NCI-H1417 (cell line): ENCODE results near the gene ITGA6.

ENCODE experiments used
- DNase-seq, 3 experiments: peaks; one replicate each; lab custom pipeline; 2025; lab: John Stamatoyannopoulos, UW

ITGA6 gene

DNA sequence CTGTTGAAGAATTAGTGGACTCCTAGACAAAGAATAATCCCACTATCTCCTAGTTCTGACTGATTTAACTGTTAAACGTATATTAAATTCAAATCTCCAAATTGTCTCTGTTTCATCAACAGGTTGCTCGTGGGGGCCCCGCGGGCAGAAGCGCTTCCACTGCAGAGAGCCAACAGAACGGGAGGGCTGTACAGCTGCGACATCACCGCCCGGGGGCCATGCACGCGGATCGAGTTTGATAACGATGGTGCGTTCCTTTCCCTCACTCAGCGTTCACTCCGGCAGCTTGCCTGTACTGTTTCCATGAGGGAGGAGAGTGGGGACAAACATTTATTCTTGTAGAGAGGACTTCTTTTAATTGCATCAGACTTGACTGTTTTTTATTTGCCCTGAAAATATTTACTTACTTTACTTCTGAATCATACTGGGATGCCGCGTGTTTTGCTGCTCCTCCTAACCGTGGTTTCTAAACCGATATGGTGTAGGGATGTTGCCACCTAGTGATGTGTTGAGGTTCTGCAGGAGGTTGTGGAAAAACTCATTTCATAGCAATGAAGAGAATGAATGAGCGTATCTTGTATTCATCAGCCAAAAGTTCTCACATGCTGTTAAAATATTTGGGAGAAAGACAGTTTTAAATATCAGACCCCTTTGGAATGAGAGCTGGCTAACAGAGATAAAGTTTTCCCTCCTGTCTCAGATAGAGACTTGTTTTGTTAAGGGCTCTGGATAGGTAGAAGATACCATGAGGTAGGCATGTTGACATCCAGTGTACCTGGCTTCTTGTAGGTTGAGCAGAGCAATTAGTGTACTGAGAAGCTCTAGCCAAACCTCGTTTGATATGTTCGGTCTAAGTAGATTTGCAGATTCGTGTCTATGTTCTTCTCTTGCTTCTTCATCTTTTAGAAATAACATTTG, 38.3 kb downstream of the ITGA6 start:
- DNase-seq = peak; percentile 54 to 80 (median 63)

DNA sequence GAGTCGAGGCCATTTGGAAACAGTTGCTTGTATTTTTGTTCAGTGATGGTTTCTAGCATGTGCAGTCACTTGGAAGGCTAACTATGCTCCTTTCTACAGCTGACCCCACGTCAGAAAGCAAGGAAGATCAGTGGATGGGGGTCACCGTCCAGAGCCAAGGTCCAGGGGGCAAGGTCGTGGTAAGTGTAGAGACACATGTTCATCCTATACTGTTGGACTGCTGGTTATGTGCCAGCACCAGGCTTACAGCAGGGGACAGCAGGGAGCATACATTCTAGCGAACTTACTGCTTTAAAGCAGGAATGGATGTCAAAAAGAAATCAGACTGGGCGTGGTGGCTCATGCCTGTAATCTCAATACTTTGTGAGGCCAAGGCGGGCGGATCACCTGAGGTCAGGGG, 40.0 kb downstream of the ITGA6 start:
- DNase-seq = no peak

DNA sequence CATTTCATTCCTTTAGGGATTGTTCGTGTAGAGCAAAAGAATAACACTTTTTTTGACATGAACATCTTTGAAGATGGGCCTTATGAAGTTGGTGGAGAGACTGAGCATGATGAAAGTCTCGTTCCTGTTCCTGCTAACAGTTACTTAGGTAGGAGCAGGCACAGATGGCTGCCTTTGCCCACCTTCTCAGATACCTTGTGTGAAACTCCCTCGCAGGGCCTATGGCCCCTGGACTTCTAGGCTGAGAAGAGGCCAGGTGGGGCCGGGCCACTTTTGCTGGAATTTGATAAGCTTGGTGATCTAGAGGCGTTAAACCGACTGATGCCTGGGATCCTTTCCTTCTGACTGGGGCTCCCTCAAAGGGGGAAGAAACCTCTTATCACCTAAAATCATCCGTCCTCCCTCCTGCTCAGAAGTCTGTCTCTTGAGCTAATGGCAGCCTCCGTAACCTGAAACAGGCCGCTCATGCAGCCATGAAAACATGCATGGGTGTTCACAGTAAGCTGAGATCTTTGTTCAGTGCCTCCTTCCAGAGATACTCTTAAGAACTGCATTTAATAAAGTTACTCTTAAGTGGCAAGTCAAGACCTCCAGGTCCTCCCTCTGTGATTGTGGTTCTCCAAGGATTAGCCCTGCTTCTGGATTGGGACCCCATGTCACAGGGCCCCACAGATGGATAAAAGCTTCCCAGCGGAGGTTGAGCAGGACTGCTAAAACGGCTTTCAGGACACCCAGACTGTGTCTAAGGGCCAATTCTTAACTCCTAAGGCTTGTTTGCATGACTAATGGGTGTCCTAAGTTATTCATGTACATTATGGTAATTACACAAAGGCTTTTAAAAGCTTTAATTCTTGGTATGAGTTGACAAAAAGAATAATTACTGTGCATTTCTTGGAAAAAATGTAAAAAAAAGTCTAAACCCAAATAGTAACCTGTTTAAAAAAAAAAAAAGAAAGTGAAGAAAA, 43.9 kb downstream of the ITGA6 start:
- DNase-seq = no peak

DNA sequence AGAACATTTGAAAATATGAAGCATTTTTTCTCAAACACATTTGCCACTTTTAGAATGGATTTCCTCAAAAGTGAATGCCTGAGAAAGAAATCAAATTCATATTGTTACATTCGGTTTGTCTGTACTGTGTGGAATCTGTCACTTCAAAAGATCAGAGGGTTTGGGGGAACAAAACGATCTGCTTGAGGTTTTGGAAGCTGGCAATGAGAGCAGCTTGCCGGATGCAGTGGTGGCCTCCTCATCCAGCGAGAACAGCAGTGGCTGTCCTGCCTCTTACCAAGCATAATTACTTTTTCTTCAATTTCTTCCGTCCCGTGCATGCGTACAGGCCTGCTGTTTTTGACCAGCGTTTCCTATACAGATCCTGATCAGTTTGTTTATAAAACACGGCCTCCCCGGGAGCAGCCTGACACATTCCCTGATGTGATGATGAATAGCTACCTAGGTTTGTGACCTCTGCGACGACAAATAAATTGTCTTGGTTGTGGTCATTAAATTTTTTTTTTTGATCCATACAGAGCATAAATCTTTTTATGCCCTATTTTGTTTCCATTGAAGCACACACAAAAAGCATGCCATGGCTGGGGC, 45.2 kb downstream of the ITGA6 start:
- DNase-seq = peak in 1 of 3 experiments; percentile 0

DNA sequence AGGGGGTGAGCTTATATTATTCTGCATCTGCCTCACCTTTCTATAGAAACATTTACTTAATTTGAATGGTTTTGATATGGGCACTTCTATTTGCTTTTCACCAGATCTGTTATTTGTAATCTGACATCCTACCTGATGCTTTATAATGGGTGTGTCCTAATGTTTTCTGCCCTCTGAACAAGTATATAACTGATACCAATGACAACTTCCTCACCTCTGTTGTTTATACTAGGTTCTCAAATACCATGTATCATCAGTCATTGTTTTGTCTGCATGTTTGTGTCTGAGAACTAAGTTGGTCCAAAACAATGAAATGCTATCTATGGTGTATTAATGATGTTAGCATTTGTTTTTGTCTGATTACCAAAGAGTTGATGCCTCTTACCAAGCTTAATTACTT, 45.8 kb downstream of the ITGA6 start:
- DNase-seq = no peak

DNA sequence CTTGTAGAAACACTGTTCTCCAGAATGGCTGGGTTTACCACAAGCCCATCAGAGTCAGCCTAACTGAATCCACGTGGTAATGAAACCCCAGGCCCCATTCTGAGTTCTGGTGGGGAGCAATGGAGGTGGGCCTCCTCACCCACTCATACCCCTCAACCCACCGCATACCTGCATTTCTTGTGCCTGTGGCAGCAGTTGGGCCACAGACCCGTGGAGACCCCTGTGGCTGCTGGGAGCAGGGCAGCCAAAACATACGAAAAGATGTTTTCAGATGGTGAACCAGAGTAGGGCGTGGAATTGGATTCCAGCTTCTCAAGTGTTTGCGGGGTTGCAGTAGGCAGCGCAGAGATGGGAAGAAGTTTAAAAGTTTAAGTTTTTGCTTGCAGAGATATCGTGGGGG, 51.0 kb downstream of the ITGA6 start:
- no peak for DNase-seq

DNA sequence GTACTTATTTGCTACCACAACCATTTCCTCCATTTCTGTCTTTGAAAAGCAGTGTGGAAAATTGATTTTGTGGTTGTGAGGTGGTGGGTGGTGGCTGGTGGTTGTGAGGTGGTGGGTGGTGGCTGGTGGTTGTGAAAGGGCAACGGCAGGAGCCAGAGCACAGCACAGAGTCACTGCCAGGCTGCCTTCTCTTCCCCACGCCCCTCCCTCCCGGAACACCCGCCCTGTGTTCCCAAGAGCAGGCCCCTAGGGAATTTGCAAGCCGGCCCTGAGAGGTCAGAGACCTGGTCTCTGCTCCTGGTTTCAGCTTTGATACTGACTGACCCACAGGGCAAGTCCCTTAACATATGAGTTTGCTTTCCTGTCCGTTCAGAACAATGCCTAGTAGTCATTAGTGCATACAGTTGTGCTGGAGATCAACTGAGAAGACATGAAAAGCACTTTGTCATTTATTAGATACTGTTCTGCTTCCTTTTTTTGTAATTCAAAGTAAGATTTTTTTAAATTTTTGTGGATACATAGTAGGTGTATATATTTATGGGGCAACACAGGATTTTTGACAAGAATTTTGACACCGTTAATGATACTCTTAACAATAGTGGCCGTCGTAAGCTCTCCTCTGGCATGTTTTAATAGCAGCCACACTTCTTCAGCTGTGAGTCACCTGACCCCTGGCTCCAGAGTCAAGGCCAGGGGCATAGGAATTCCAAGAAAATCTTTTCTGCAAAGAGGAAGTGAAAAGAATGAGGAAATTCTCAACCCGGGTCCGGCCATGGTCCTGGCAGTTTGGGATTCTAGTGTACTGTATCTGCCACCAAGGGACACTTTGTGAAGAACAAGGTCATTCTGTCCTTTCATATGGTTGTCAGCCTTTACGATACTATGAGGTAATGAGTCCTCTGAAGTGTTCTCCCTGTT, 53.2 kb downstream of the ITGA6 start:
- no peak for DNase-seq

DNA sequence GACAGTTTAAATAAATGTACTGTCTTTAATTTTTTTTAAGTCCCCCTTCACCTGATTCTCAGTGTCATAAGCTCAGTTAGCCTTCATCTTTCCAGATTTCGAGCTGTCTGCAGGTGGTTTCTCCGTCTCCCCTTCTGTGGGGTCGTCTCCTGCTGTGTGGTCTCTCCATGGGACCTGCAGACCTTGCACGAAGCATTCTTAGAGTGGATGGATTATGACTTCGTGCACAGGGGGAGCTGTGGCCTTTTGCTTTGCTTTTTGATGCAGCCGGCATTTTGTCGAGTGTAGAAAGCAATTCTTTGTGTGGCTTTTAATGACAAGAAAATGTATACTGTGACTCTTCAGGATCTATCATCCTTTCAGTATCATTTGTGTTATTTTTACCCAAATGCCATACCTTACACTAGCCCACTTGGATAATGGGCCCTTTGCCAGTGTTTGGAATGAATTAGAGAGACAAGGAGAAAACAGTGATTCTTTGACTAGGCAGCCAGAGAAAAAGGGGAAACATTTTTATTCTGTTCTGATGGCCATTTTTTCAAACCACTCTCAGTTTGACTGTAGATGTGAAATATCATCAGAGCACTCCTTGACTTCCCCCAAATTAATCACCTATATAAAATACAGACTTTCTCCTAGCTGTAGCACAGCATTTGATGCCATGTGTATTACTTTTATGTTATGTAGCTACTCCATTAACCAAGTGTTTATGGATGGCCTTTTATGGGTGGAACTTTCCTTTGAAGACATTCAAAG, 54.3 kb downstream of the ITGA6 start:
- no peak for DNase-seq

DNA sequence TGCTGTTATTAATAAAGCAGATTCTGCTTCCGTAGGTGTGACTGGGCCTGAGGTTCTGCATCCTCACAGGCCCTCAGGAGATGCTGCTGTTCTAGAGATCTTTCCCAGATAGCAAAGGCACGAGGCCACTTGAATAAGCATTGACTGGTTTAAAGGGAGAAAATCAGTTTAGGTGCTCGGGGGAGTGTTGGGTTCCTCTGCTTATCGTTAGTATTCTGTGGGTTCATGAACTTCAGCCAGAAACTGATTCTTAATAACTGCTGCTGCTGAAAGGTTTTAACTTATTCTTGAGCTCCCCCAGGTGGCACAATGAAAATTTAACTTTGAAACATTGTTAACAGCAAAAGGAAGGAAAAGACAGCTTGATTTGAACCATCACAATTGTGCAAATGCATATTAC, 56.9 kb downstream of the ITGA6 start:
- DNase-seq = peak in 1 of 3 experiments; percentile 3

DNA sequence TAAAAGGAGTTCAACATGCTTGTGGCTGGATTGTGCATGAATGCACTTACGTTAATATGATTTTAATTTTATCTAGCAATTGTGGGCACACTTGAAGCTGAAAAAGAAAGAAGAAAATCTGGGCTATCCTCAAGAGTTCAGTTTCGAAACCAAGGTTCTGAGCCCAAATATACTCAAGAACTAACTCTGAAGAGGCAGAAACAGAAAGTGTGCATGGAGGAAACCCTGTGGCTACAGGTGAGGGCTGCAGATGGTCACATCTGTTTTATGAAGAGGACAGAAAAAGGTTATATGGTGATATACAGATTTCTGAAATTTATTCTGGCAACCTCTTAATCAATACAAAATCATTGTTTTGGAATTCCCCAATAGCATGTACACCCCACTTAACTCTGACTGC, 57.3 kb downstream of the ITGA6 start:
- no peak for DNase-seq

DNA sequence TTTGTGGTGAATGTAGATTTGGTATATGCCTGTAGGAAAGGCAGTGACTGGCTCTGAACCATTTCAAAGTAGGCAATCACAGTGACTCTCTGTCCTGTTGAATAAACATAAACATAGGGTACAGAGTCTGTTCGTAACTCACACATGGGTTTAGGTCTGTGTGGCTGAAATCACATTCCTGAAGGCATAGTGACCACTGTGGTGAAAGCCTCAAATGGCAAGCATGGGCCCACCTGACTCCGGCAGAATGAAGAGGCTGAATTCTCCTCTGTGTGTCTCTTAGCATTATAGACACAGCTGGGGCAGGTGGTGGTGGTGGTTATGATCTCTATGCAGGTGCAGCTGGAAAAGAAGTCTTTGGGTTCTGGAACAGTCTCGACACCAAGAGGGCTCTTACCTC, 61.2 kb downstream of the ITGA6 start:
- no peak for DNase-seq

DNA sequence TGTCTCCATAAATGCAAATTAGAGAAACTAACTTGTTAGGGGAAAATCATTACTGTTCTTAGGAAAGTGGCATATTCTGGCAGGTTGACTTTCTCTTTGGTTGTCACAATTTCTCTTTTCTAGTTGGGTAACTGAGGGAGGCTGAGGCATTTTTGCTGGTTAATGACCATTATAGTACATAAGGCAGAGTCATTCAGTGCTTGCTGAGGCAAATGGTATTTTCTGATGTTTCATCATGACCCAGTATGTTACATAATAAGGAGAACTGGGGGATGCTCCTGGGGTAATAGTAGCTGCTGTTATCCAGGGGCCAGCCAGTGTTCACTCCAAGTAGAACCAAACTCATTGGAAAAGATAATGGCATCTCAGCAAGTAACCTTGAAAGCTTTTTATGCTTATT, 62.3 kb downstream of the ITGA6 start:
- no peak for DNase-seq

DNA sequence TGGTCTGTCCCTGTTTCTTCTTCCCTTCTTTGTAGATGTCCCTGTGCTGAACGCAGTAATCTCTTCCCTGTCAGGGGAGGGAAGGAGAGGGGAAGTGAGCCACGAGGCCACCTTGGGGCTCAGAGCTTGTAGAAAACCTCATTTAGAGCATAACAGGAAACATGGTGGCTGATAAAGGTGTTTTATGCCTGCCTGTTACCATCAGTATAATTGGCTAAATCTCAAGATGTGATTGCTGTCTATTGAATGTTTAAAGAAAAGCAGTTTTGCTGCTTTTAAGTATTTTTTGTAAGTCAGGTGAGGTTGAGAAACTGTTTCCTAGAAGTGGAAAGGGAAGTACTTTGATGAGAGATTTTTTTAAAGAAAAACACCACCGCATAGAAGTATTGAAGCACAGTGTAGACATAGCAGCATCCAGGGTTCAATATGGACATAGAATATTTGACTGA, 68.8 kb downstream of the ITGA6 start:
- DNase-seq = no peak

DNA sequence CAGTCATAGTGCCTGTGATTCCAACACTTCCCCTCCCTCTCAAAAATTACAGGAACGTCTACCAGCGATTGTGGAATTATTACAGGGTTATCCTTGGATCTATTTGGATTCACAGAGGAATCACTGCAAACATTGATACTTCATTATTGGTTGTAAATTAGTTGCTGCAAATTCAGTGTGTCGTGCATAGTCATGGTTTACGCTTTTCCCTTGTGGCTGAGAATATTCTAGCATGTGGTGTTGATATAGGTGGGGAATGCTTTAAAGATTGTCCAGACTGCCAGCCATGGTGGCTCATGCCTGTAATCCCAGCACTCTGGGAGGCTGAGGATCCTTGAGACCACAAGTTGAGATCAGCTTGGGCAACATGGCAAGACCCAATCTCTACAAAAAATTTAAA, 79.8 kb downstream of the ITGA6 start:
- no peak for DNase-seq

DNA sequence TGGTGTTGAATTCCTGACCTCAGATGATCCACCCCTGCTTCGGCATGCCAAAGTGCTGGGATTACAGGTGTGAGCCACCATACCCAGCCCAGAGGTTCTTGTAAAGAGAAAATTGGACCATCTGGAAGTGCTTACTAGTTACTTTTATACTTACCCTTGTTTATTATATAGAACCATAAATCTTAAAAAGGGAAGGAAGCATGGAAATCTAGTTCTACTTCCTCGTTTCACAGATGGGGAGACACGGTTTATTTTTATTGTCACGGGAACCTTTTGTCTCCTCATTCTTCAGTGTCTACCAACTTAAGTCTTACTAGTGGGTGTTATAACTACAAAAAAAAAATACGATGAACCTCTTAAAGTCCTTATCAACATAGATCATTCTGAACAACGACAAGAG, 82.7 kb downstream of the ITGA6 start:
- DNase-seq = no peak

DNA sequence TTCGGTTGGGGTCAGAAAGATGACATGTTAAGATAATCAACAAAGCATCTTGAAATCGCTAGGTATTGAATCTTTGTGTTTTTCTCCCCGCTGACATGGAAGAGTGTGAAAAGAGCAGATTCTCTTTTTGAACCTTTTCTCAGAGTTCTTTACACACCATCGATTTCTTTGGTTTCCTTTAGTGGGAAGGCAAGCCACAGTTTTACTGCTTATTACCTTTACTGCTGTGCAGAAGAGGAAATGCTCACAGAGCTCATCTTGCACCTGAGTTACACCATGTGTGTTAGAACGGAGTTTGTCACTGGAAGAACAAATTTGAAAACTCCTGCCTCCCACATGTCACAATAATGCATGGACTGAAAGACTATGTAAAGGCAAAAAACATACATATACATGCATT, 83.2 kb downstream of the ITGA6 start:
- DNase-seq = no peak

DNA sequence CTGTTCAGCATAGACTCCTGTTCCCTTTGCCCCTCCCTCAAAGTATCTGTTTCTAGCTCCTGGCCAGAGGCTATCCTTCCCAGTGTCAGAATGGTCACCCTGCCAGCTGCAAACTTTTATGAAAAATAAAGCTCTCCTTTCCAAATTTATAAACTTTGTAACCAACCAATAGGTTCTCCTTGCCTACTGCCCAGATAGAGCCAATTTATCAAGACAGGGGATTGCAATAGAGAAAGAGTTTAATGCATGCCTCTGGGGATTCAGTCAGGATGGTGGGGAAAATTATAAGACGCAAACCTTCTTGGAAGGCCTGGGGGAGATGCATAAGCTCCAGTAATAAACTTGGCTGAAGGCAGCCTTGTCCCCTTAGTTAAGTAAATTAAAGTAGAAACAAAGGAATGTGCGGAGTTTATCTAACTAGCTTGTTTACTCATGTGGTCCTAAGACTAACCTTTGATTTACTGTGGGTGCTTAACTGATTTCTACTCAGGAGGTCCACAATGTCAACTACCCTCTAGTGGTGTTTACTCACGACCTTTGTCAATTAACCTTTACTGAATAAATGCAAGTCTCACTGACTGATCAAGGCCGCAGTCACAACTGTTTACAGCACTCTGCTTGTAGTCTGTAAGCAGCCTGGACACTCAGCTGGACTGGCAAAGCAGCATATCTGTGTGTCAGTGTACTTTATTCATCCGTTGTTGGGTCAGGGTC, 85.6 kb downstream of the ITGA6 start:
- no peak for DNase-seq

DNA sequence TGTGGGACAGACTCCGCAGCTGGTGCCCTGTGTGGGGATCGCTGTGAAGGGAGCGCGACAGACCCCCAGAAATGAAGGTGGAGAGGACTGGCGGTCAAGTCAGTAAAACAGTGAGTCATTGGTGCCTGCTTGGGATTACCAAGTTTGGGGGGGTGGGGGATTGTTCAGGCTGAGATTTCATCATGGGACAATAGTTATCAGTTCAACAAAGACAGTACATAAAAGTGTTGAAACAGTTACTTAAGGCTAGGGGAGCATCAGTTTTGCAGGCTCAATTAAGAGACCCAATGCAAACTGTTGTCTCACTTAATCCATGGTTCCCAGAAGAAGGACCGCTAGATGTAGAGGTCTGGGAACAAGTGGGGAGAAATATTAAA, 86.1 kb downstream of the ITGA6 start:
- no peak for DNase-seq

DNA sequence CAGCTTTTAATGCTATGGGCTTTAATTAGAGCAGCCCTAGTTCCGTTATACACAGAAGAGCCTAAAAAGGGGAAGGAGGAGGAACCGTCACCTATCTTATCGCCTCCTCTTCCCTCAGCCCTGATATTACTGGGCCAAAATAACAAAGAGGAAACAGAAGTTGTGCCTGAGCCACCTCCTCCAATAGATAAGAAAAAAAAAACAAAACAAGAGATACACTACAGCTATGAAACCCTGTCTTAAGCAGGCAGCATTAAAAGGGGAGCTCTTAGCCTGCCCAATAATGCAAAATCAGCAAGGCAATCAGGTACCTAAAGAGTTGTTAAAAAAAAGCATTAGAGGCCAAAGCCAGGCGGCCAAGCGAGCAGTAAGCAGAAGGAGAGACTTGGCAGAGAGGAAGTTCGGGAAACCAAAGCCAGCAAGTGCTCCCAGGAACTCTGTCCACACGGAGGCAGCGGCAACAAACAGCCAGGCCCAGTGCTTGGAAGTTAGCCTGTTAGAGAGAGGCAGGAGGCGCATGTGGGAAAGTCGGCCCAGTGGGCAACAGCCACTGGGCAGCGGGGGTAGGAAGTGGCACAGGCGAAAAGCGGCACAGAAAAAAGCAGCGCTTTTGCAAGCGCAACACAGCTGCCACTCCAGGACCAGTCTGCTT, 86.7 kb downstream of the ITGA6 start:
- DNase-seq = no peak
